Measurements from ENCODE around the gene AADAT. TPM values are rescaled to one million over a fixed set of nuclear protein-coding genes. Genes with fewer than 3 reads are reported as not detected.

The AADAT gene
- total and polyA plus RNA-seq, 9 of the 15 experiments (the other 6 are each of a cell fraction or from before 2014, with no cell fraction given), result 0.06 to 0.07 TPM; not detected in 7

- no peak for TF ChIP-seq SMARCC2 (IDR thresholded peaks at IDR 0.05; ENCODE audit: low read depth)
- TF ChIP-seq DACH1 (IDR thresholded peaks at IDR 0.05; ENCODE audit: partially characterized antibody), result no peak
- no peak for TF ChIP-seq ZNF695 (CRISPR knock-in tag; IDR thresholded peaks at IDR 0.05)
- no peak for TF ChIP-seq GATAD2B (IDR thresholded peaks at IDR 0.05; ENCODE audit: borderline replicate concordance)
- no peak for TF ChIP-seq ETV6 (IDR thresholded peaks at IDR 0.05; ENCODE audit: borderline replicate concordance in 1 of 2, low read depth in 2 of 2, low read length in 1 of 2)
- no peak for TF ChIP-seq ETV6 (CRISPR knock-in tag; IDR thresholded peaks at IDR 0.05; ENCODE audit: borderline replicate concordance)
- TF ChIP-seq CC2D1A (IDR thresholded peaks at IDR 0.05), result no peak
- no peak for TF ChIP-seq CBFA2T3 (IDR thresholded peaks at IDR 0.05)
- TF ChIP-seq ZNF3 (CRISPR knock-in tag; IDR thresholded peaks at IDR 0.05), result no peak
- TF ChIP-seq SP2 (IDR thresholded peaks at IDR 0.05; ENCODE audit: extremely low read depth, low read depth, low read length, poor library complexity, severe bottlenecking), result no peak
- TF ChIP-seq LEF1 (IDR thresholded peaks at IDR 0.05), result no peak
- TF ChIP-seq SRF (CRISPR knock-in tag; IDR thresholded peaks at IDR 0.05), result no peak
- TF ChIP-seq BRCA1 (IDR thresholded peaks at IDR 0.05), result no peak
- TF ChIP-seq BRCA1 (CRISPR knock-in tag; IDR thresholded peaks at IDR 0.05), result no peak
Measured at GRCh38 chr4:170057866-170058265, 31.9 kb downstream of the AADAT start (continued).

DNA sequence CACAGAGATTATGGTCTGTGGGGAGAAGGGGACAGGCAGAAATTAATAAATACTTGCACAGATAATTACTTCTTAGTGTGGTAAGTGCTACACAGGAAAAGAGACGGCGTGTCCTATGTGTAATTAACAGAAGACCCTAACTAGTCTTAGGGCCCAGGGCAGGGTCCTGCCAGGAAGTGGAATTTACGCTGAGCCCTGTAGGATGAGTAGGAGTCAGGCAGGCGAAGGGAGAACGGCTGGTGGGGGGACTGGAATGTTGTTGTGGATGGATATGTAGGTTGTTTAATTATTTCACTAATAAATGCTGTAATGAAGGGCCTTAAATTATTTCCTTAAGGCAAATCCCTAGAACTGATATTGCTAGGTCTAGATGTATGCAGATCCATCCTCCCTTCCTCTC, 36.8 kb downstream of the AADAT start:
- Histone ChIP-seq H3K9me1 (ENCODE audit: control insufficient read depth, insufficient read depth, low read length) (no peaks in the 10 kb centered on the region), H3K4me2 (ENCODE audit: insufficient read depth, low read length) (no peak overlapping the region), H3K79me2 (ENCODE audit: control insufficient read depth, insufficient read depth, low read length) (no peaks in the 10 kb centered on the region), H4K20me1 (replicated peaks; ENCODE audit: control insufficient read depth, insufficient read depth, low read length) (no peaks in the 10 kb centered on the region), H3K9ac (ENCODE audit: insufficient read depth in 1 of 2, low read depth in 2 of 2, low read length in 2 of 2) (no peak overlapping the region), H2AFZ (ENCODE audit: low read depth, low read length) (no peak overlapping the region), H3K9me3 (replicated peaks; ENCODE audit: control insufficient read depth, insufficient read depth, low read depth, low read length) (no peaks in the 10 kb centered on the region), H3K27me3 (ENCODE audit: control insufficient read depth in 2 of 2, insufficient read depth in 2 of 2, low read length in 2 of 2) (no peaks in the 10 kb centered on the region), H3K36me3 (ENCODE audit: control insufficient read depth, insufficient read depth, low read length) (no peaks in the 10 kb centered on the region), H3K27ac (ENCODE audit: extremely low read depth, low read depth, low read length) (no peak overlapping the region), H3K4me1 (replicated peaks in 1 of 2; ENCODE audit: control insufficient read depth in 2 of 2, insufficient read depth in 2 of 2, low read length in 2 of 2) (no peaks in the 10 kb centered on the region), H3K4me3 (no peak overlapping the region)
- FAIRE-seq, result no peak
- ChIA-PET POLR2A (no interaction called here), CTCF (ENCODE audit: low intra/inter-chr PET ratio) (no interaction called here)
- no peak for ATAC-seq
- DNase-seq (ENCODE audit: extremely low read depth in 1 of 4, low spot score in 3 of 4), result no peak
- intact Hi-C loops (cut with micrococcal nuclease) (no loop called here), in situ Hi-C loops (cut with MboI) (no loop called here)
- no TSS peak for BruUV-seq (replicated peaks)
- WGBS (ENCODE audit: insufficient coverage, low coverage, missing lambda C conversion rate), result 4% methylated on average over 5 of the region's 5 CpGs
- TF ChIP-seq MXI1 (IDR thresholded peaks at IDR 0.05; ENCODE audit: low read depth, low read length) (no peak), BDP1 (IDR thresholded peaks at IDR 0.05; ENCODE audit: insufficient read depth, insufficient read length) (no peak), MTA3 (IDR thresholded peaks at IDR 0.05; ENCODE audit: borderline replicate concordance) (no peak), SNIP1 (IDR thresholded peaks at IDR 0.05; ENCODE audit: low read depth) (no peak), MECOM (CRISPR knock-in tag; IDR thresholded peaks at IDR 0.05) (no peak), CSDE1 (IDR thresholded peaks at IDR 0.05) (no peak), CLOCK (CRISPR knock-in tag; IDR thresholded peaks at IDR 0.05; ENCODE audit: borderline replicate concordance) (no peak)
- TF ChIP-seq, protein P1, sequence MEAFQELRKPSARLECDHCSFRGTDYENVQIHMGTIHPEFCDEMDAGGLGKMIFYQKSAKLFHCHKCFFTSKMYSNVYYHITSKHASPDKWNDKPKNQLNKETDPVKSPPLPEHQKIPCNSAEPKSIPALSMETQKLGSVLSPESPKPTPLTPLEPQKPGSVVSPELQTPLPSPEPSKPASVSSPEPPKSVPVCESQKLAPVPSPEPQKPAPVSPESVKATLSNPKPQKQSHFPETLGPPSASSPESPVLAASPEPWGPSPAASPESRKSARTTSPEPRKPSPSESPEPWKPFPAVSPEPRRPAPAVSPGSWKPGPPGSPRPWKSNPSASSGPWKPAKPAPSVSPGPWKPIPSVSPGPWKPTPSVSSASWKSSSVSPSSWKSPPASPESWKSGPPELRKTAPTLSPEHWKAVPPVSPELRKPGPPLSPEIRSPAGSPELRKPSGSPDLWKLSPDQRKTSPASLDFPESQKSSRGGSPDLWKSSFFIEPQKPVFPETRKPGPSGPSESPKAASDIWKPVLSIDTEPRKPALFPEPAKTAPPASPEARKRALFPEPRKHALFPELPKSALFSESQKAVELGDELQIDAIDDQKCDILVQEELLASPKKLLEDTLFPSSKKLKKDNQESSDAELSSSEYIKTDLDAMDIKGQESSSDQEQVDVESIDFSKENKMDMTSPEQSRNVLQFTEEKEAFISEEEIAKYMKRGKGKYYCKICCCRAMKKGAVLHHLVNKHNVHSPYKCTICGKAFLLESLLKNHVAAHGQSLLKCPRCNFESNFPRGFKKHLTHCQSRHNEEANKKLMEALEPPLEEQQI (IDR thresholded peaks at IDR 0.05), result no peak

Measured in K562 (cell line).